ENCODE measurements around the gene MRPL14. TPM values are rescaled to one million over a fixed set of nuclear protein-coding genes. Genes with fewer than 3 reads are reported as not detected.
A peak's percentile ranks its signal among the peaks of the same experiment; 100 is the strongest.

MRPL14 gene
- total and polyA plus RNA-seq, 9 of the 15 experiments (the other 6 are each of a cell fraction or from before 2014, with no cell fraction given), result 126 to 424 (median 165) TPM

GRCh38 chr6:44133003-44133931 is 6.0 kb upstream of the MRPL14 start (continued):
- peak; percentile 26 for TF ChIP-seq TBP (optimal IDR thresholded peaks at IDR 0.05; ENCODE audit: low read depth, low read length)
- TF ChIP-seq, protein P1, sequence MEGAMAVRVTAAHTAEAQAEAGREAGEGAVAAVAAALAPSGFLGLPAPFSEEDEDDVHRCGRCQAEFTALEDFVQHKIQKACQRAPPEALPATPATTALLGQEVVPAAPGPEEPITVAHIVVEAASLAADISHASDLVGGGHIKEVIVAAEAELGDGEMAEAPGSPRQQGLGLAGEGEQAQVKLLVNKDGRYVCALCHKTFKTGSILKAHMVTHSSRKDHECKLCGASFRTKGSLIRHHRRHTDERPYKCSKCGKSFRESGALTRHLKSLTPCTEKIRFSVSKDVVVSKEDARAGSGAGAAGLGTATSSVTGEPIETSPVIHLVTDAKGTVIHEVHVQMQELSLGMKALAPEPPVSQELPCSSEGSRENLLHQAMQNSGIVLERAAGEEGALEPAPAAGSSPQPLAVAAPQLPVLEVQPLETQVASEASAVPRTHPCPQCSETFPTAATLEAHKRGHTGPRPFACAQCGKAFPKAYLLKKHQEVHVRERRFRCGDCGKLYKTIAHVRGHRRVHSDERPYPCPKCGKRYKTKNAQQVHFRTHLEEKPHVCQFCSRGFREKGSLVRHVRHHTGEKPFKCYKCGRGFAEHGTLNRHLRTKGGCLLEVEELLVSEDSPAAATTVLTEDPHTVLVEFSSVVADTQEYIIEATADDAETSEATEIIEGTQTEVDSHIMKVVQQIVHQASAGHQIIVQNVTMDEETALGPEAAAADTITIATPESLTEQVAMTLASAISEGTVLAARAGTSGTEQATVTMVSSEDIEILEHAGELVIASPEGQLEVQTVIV (CRISPR knock-in tag; IDR thresholded peaks at IDR 0.05; ENCODE audit: borderline replicate concordance), result 0 out of 2 replicates have a peak, but pooled peaks have one; percentile 19
- 0 out of 2 replicates have a peak, but pooled peaks have one; percentile 31 for TF ChIP-seq GTF2F1 (IDR thresholded peaks at IDR 0.05; ENCODE audit: low read depth, low read length)
- TF ChIP-seq CREB3L1 (IDR thresholded peaks at IDR 0.05; ENCODE audit: borderline replicate concordance, low read depth), result no peak
- TF ChIP-seq RNF2 (IDR thresholded peaks at IDR 0.05), result no peak
- TF ChIP-seq CXXC5 (CRISPR knock-in tag; IDR thresholded peaks at IDR 0.05), result peak; percentile 18; the same call in 1 of the 2 replicates
- TF ChIP-seq ZNF57 (CRISPR knock-in tag; IDR thresholded peaks at IDR 0.05), result no peak
- no peak for TF ChIP-seq CLOCK (CRISPR knock-in tag; IDR thresholded peaks at IDR 0.05; ENCODE audit: borderline replicate concordance)
- TF ChIP-seq NCOA1 (IDR thresholded peaks at IDR 0.05; ENCODE audit: low read depth), result no peak
- no peak for TF ChIP-seq ETV6 (IDR thresholded peaks at IDR 0.05; ENCODE audit: borderline replicate concordance in 1 of 2, low read depth in 2 of 2, low read length in 1 of 2)
- no peak for TF ChIP-seq ETV6 (CRISPR knock-in tag; IDR thresholded peaks at IDR 0.05; ENCODE audit: borderline replicate concordance)
- no peak for TF ChIP-seq HSF4 (CRISPR knock-in tag; IDR thresholded peaks at IDR 0.05; ENCODE audit: borderline replicate concordance)
- no peak for TF ChIP-seq HDAC2 (IDR thresholded peaks at IDR 0.05)
- TF ChIP-seq, protein P2, sequence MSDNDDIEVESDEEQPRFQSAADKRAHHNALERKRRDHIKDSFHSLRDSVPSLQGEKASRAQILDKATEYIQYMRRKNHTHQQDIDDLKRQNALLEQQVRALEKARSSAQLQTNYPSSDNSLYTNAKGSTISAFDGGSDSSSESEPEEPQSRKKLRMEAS (CRISPR knock-in tag; IDR thresholded peaks at IDR 0.05), result no peak

Data from K562 (cell line).